ENCODE measurements around the gene LRRC7. TPM values are rescaled to one million over a fixed set of nuclear protein-coding genes. Genes with fewer than 3 reads are reported as not detected.

The LRRC7 gene
- total RNA-seq, 5 donors from 2014 or later (not counting 1 experiment from before 2014, with no cell fraction given) = 0.13 to 4.0 (median 0.54) TPM

DNA sequence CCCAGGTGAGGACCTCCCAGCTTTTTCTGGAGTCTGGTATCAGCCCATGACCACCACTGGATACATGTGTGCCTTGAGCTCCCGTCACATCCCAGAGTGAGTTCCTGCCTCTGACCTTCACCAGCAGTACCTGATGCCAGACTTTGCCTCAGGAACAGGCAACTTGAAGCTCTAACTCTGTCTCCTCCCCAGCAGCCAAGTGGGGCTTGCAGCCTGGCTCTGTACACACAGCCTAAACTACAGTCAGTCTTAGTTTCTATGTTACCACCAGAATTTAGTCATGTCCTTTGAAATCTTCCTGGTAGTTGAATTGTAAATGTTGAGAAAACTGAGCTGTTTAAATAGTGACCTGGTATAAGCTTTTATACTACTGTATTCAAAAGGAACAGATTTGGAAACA, 431.1 kb downstream of the LRRC7 start:
- H3K27me3 ChIP-seq (replicated peaks in 1 of 2; ENCODE audit: control insufficient read depth in 2 of 2, extremely low read depth in 1 of 2, insufficient read depth in 2 of 2, low read length in 1 of 2) = no peaks in the 10 kb centered on the region
- ChIA-PET POLR2A (no interaction called here), CTCF (no interaction called here)
- H3K36me3 Mint-ChIP-seq = no peaks in the 10 kb centered on the region
- no peaks in the 10 kb centered on the region for H3K36me3 ChIP-seq (ENCODE audit: control insufficient read depth in 2 of 2, extremely low read depth in 1 of 2, insufficient read depth in 1 of 2, low read length in 1 of 2)
- no peaks in the 10 kb centered on the region for H3K4me1 ChIP-seq (ENCODE audit: control insufficient read depth in 1 of 2, extremely low read depth in 1 of 2, insufficient read depth in 2 of 2, low read length in 2 of 2)
- no peak for DNase-seq
- peaks cover 0 to 4% (median 0%) of the 10 kb centered on the region in 3 donors for H3K9me3 Mint-ChIP-seq
- no peaks in the 10 kb centered on the region for H3K4me1 Mint-ChIP-seq
- H3K4me3 Mint-ChIP-seq = no peak overlapping the region
- H3K4me3 ChIP-seq (ENCODE audit: control insufficient read depth in 1 of 2, extremely low read depth in 1 of 2, low read length in 1 of 2) = no peak overlapping the region
- no peaks in the 10 kb centered on the region for H3K27me3 Mint-ChIP-seq
- H3K9me3 ChIP-seq = no peaks in the 10 kb centered on the region
- WGBS (ENCODE audit: insufficient coverage) = 71% methylated on average over 1 of the region's 1 CpG
- no peak overlapping the region for H3K27ac Mint-ChIP-seq
- no peak for ATAC-seq (replicated peaks in 1 of 4)
- no peak overlapping the region for H3K27ac ChIP-seq (ENCODE audit: low read length)

DNA sequence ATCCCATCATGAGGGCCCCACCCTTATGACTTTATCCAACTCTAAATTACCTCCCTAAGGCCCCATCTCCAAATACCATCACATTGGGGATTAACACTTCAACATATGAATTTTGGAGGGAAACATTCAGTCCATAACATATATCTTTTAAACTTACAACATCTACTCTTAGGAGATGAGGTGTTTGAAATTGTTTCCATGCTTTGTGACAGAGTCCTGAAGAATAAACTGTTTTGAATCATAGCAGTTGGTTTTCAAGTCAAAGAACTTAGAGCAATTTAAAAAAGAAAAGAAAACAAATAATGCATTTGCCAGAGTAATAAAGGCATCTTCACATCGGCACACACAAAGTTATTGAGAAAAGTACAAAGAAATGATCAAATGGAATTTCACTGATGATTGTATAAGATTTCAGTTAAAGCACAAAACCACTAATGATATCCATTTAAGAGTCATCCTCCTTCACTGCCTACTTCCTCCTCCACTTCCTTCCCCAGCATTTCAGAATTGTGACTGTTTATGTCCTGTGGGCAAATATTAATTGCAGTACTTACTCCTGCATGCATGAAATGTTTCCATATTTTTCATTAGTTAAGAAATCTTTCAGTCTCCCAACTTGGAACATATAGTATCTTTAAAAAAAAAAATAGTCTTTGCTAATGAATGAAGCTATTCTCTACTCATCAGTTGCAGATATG, 435.6 kb downstream of the LRRC7 start:
- POLR2A ChIA-PET = no interaction called here

DNA sequence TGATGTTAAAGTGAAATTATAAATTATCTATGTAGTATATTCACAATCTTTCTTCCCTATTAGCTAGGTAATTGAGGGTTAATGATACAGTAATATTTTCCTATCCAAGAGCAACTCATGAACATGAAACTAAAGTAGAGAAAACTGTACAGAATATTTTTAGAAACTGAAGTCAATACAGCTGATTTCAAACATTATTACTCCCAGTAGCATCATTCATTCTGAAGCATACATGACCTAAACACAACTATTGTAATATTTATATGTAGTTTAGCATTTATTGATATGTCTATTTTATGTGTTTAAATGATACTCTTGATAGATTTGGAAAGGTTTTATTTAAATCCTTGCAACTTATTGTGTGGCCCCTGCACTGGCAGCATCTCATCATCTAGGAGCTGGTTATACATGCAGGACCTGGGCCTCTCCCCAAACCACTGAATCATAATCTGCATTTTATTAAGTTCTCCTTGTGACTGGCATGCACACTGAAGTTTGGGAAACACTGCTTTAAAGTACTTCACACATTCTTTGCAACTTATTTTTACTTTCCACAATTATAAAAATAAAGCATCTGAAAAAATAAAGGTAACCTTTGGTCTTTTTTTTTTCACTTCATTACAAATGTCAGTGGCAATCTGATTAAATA, 437.8 kb downstream of the LRRC7 start:
- H3K9me3 ChIP-seq = no peaks in the 10 kb centered on the region
- CTCF ChIA-PET = no interaction called here
- no peaks in the 10 kb centered on the region for H3K36me3 ChIP-seq (ENCODE audit: control insufficient read depth in 2 of 2, extremely low read depth in 1 of 2, insufficient read depth in 1 of 2, low read length in 1 of 2)
- H3K27ac ChIP-seq (ENCODE audit: low read length) = no peak overlapping the region
- no peak overlapping the region for H3K4me3 ChIP-seq (ENCODE audit: control insufficient read depth in 1 of 2, extremely low read depth in 1 of 2, low read length in 1 of 2)
- no peak overlapping the region for H3K27ac Mint-ChIP-seq
- H3K4me1 Mint-ChIP-seq = no peaks in the 10 kb centered on the region
- no peak overlapping the region for H3K4me3 Mint-ChIP-seq
- ATAC-seq (replicated peaks in 1 of 4) (no peak), DNase-seq (no peak)
- H3K27me3 ChIP-seq (replicated peaks in 1 of 2; ENCODE audit: control insufficient read depth in 2 of 2, extremely low read depth in 1 of 2, insufficient read depth in 2 of 2, low read length in 1 of 2) = no peaks in the 10 kb centered on the region
- H3K27me3 Mint-ChIP-seq = no peaks in the 10 kb centered on the region
- POLR2A ChIA-PET = no interaction called here
- no peaks in the 10 kb centered on the region for H3K4me1 ChIP-seq (ENCODE audit: control insufficient read depth in 1 of 2, extremely low read depth in 1 of 2, insufficient read depth in 2 of 2, low read length in 2 of 2)
- peaks cover 0 to 4% (median 0%) of the 10 kb centered on the region in 3 donors for H3K9me3 Mint-ChIP-seq
- H3K36me3 Mint-ChIP-seq = no peaks in the 10 kb centered on the region

More for the DNA sequence above, 435.6 kb downstream of the LRRC7 start:
- ATAC-seq (replicated peaks in 1 of 4) (no peak), DNase-seq (no peak)
- CTCF ChIA-PET = no interaction called here
- no peak overlapping the region for H3K4me3 Mint-ChIP-seq
- no peak overlapping the region for H3K4me3 ChIP-seq (ENCODE audit: control insufficient read depth in 1 of 2, extremely low read depth in 1 of 2, low read length in 1 of 2)
- H3K36me3 Mint-ChIP-seq = no peaks in the 10 kb centered on the region
- H3K27me3 ChIP-seq (replicated peaks in 1 of 2; ENCODE audit: control insufficient read depth in 2 of 2, extremely low read depth in 1 of 2, insufficient read depth in 2 of 2, low read length in 1 of 2) = no peaks in the 10 kb centered on the region
- no peak overlapping the region for H3K27ac ChIP-seq (ENCODE audit: low read length)
- H3K9me3 Mint-ChIP-seq = peaks cover 0 to 4% (median 0%) of the 10 kb centered on the region in 3 donors
- H3K27ac Mint-ChIP-seq = no peak overlapping the region
- no CpG with 5 or more reads among the region's 1 CpG for WGBS (ENCODE audit: insufficient coverage)
- H3K4me1 ChIP-seq (ENCODE audit: control insufficient read depth in 1 of 2, extremely low read depth in 1 of 2, insufficient read depth in 2 of 2, low read length in 2 of 2) = no peaks in the 10 kb centered on the region
- H3K9me3 ChIP-seq = no peaks in the 10 kb centered on the region
- H3K4me1 Mint-ChIP-seq = no peaks in the 10 kb centered on the region
- H3K36me3 ChIP-seq (ENCODE audit: control insufficient read depth in 2 of 2, extremely low read depth in 1 of 2, insufficient read depth in 1 of 2, low read length in 1 of 2) = no peaks in the 10 kb centered on the region
- no peaks in the 10 kb centered on the region for H3K27me3 Mint-ChIP-seq

DNA sequence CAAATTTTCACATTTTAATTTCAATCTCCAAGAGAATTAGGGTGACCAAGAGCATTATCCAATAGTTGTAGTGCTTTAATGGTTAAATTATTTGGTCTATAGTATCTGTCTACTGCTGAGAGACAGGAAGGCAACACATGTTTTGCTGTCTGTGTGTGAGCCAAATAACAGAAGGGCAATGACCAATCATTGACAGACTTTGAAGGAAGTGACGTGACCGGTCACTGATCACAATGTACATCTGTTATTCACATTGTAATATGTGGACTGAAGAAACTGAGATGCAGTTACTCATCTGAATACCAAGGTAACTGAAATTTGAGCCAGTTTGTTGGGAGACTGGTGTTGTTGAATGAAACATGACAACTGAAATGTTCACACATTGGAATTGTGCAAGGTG, 440.9 kb downstream of the LRRC7 start:
- Histone ChIP-seq H3K27ac (ENCODE audit: low read length) (no peak overlapping the region), H3K36me3 (ENCODE audit: control insufficient read depth in 2 of 2, extremely low read depth in 1 of 2, insufficient read depth in 1 of 2, low read length in 1 of 2) (no peaks in the 10 kb centered on the region), H3K27me3 (replicated peaks in 1 of 2; ENCODE audit: control insufficient read depth in 2 of 2, extremely low read depth in 1 of 2, insufficient read depth in 2 of 2, low read length in 1 of 2) (no peaks in the 10 kb centered on the region), H3K9me3 (no peaks in the 10 kb centered on the region), H3K4me3 (ENCODE audit: control insufficient read depth in 1 of 2, extremely low read depth in 1 of 2, low read length in 1 of 2) (no peak overlapping the region), H3K4me1 (ENCODE audit: control insufficient read depth in 1 of 2, extremely low read depth in 1 of 2, insufficient read depth in 2 of 2, low read length in 2 of 2) (no peaks in the 10 kb centered on the region)
- Mint-ChIP-seq H3K4me1 (no peaks in the 10 kb centered on the region), H3K9me3 (no peaks in the 10 kb centered on the region), H3K4me3 (no peak overlapping the region), H3K27ac (no peak overlapping the region), H3K27me3 (no peaks in the 10 kb centered on the region), H3K36me3 (no peaks in the 10 kb centered on the region)
- ChIA-PET CTCF (no interaction called here), POLR2A (no interaction called here)
- WGBS (ENCODE audit: insufficient coverage) = no CpG with 5 or more reads among the region's 2 CpGs
- ATAC-seq (replicated peaks in 1 of 4) (no peak), DNase-seq (no peak)

DNA sequence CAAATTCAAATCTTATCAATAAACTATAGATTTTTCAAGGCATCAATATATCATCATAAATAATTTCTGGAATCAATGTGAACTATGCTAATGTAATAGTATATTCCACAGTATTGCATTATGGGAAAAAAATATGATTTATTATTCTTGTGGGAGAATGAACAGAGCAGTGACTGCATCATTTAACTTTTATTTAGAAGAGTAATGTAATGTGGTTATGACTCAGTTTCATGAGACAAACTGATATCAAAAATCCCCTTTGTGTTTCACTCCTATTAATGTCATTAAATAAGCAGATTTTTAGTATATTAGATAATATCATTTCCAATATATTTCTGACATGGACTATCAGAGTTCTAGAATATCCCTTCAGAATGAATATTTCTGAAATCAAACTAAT, 450.0 kb downstream of the LRRC7 start:
- H3K9me3 Mint-ChIP-seq = no peaks in the 10 kb centered on the region
- no peaks in the 10 kb centered on the region for H3K4me1 Mint-ChIP-seq
- no peaks in the 10 kb centered on the region for H3K4me1 ChIP-seq (ENCODE audit: control insufficient read depth in 1 of 2, extremely low read depth in 1 of 2, insufficient read depth in 2 of 2, low read length in 2 of 2)
- H3K27ac ChIP-seq (ENCODE audit: low read length) = no peak overlapping the region
- no peaks in the 10 kb centered on the region for H3K36me3 Mint-ChIP-seq
- ATAC-seq (replicated peaks in 1 of 4) (no peak), DNase-seq (no peak)
- H3K4me3 ChIP-seq (ENCODE audit: control insufficient read depth in 1 of 2, extremely low read depth in 1 of 2, low read length in 1 of 2) = no peak overlapping the region
- POLR2A ChIA-PET = interaction anchor here in 1 of 2 donors (0.8 kb wide), 1 partner anchor 14 kb away, joined by 3 read pairs; no protein-coding TSS in a partner anchor
- no peaks in the 10 kb centered on the region for H3K27me3 Mint-ChIP-seq
- no peaks in the 10 kb centered on the region for H3K9me3 ChIP-seq
- CTCF ChIA-PET = no interaction called here
- H3K27me3 ChIP-seq (replicated peaks in 1 of 2; ENCODE audit: control insufficient read depth in 2 of 2, extremely low read depth in 1 of 2, insufficient read depth in 2 of 2, low read length in 1 of 2) = no peaks in the 10 kb centered on the region
- H3K27ac Mint-ChIP-seq = no peak overlapping the region
- H3K4me3 Mint-ChIP-seq = no peak overlapping the region
- H3K36me3 ChIP-seq (ENCODE audit: control insufficient read depth in 2 of 2, extremely low read depth in 1 of 2, insufficient read depth in 1 of 2, low read length in 1 of 2) = no peaks in the 10 kb centered on the region

DNA sequence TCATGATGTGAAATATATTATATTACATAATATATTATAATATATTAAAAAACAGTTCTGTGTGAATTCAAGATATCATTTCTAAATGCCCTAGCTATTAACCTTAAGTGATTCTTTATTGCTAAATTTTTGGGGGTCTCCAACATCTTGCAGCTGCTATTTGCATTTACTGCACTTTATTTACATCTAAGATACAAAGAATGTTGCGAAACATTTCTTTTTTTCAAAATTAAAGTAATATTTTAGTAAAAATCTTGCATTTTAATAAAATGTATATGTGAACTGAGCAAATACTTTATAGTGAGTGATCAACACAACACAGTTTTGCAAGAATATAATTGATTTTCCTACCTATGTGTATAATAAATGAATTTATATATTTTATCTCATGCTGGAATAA, 456.6 kb downstream of the LRRC7 start:
- Histone ChIP-seq H3K27ac (ENCODE audit: low read length) (no peak overlapping the region), H3K27me3 (replicated peaks in 1 of 2; ENCODE audit: control insufficient read depth in 2 of 2, extremely low read depth in 1 of 2, insufficient read depth in 2 of 2, low read length in 1 of 2) (no peaks in the 10 kb centered on the region), H3K36me3 (ENCODE audit: control insufficient read depth in 2 of 2, extremely low read depth in 1 of 2, insufficient read depth in 1 of 2, low read length in 1 of 2) (no peaks in the 10 kb centered on the region), H3K9me3 (no peaks in the 10 kb centered on the region), H3K4me3 (ENCODE audit: control insufficient read depth in 1 of 2, extremely low read depth in 1 of 2, low read length in 1 of 2) (no peak overlapping the region), H3K4me1 (ENCODE audit: control insufficient read depth in 1 of 2, extremely low read depth in 1 of 2, insufficient read depth in 2 of 2, low read length in 2 of 2) (no peaks in the 10 kb centered on the region)
- Mint-ChIP-seq H3K4me1 (no peaks in the 10 kb centered on the region), H3K36me3 (no peaks in the 10 kb centered on the region), H3K4me3 (no peak overlapping the region), H3K27me3 (no peaks in the 10 kb centered on the region), H3K27ac (no peak overlapping the region), H3K9me3 (no peaks in the 10 kb centered on the region)
- no peak for DNase-seq
- no CpG with 5 or more reads among the region's 1 CpG for WGBS (ENCODE audit: insufficient coverage)
- CTCF ChIA-PET = no interaction called here
- ATAC-seq (replicated peaks in 1 of 4) = no peak
- POLR2A ChIA-PET = no interaction called here

DNA sequence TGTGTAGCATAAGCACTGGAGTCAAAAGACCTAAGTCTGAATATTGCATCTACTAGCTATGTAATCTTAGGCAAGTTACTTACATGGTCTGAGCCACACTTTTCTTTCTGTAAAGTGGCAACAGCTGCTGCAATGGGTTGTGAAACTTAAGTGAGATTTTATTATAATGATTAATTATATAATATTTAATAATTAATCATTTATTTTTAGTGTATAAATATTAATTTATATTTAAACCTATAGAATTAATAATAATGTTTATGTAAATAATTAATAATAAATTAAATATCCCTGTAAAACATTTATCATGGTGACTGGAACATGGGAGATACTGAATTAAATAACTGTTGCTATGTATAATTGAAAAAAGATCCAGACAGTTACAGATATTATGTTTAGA, 457.3 kb downstream of the LRRC7 start:
- no peak overlapping the region for H3K4me3 ChIP-seq (ENCODE audit: control insufficient read depth in 1 of 2, extremely low read depth in 1 of 2, low read length in 1 of 2)
- H3K27me3 Mint-ChIP-seq = no peaks in the 10 kb centered on the region
- H3K36me3 Mint-ChIP-seq = no peaks in the 10 kb centered on the region
- H3K9me3 Mint-ChIP-seq = no peaks in the 10 kb centered on the region
- no peak overlapping the region for H3K27ac ChIP-seq (ENCODE audit: low read length)
- H3K27ac Mint-ChIP-seq = no peak overlapping the region
- H3K9me3 ChIP-seq = no peaks in the 10 kb centered on the region
- H3K4me1 Mint-ChIP-seq = no peaks in the 10 kb centered on the region
- no peaks in the 10 kb centered on the region for H3K36me3 ChIP-seq (ENCODE audit: control insufficient read depth in 2 of 2, extremely low read depth in 1 of 2, insufficient read depth in 1 of 2, low read length in 1 of 2)
- no peak for ATAC-seq (replicated peaks in 1 of 4)
- no peaks in the 10 kb centered on the region for H3K4me1 ChIP-seq (ENCODE audit: control insufficient read depth in 1 of 2, extremely low read depth in 1 of 2, insufficient read depth in 2 of 2, low read length in 2 of 2)
- H3K4me3 Mint-ChIP-seq = no peak overlapping the region
- no peak for DNase-seq
- CTCF ChIA-PET = no interaction called here
- no peaks in the 10 kb centered on the region for H3K27me3 ChIP-seq (replicated peaks in 1 of 2; ENCODE audit: control insufficient read depth in 2 of 2, extremely low read depth in 1 of 2, insufficient read depth in 2 of 2, low read length in 1 of 2)
- POLR2A ChIA-PET = no interaction called here

Measured in T-cell (primary cell).